Activated T-cell treated with anti-CD3 and anti-CD28 coated beads, Interleukin-2, amount 50 U/mL, for 48 hours (primary cell): ENCODE data around the gene CBX3.
"Not testable (repeated sequence)": the region's sequence is repeated elsewhere in the genome, so short reads cannot be mapped to it uniquely, and the experiment has no call there.

Source experiments
- DNase-seq, 2 experiments: peaks; one replicate each; pipeline ENCODE4 v3.0.0-alpha.2; 2020

The CBX3 gene

DNA sequence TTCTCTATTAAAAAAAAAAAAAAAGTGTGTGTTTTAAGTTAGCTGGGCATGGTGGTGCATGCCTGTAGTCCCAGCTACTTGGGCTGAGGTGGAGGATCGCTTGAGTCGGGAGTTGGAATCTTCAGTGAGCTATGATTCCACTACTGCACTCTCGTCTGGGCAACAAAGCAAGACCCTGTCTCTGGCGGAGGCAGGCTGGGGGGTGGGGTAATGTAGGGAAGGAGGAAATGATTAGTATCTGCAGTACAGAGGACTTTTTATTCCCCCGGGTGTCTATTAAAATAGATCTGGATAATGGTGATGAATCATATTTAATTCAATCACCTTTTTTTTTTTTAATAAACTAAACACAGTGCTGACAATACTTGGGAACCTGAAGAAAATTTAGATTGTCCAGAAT is 6.5 kb downstream of the CBX3 start:
- DNase-seq: no peak

DNA sequence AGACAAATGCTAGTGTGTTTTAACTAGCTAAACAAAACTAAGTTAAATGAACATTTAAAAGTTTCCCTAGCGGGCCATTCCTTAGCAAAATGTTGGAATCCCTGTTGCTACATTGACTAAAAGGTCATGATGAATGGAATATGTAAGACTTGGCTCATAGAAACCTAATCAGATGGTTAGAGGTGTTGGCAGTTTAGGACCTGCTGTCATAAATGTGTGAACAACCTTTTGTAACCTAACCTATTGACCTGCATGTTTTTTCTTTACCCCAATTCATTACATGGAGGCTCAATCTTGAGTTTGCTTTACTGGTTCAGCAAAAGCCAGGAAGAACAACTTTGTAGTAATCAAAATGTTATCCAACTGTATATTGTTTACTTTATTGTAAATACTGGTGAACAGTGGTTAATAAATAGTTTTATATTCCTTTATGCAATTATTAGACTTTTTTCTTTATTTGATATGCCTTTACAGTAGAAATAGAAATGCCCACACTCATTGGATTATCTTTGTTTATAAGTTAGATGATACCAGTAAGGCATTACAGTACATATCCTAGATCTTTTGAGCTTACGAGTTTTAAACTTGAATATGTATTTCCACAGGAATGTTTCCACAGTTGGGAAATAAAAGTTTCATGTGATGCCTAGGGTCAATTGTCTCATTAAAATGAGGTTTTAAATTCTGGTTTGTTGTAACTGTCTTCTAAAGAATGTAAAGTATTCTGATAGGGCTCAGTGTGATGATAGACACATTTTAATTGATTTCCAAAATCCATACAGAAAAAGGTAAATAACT is 11.6 kb downstream of the CBX3 start:
- DNase-seq: no peak

DNA sequence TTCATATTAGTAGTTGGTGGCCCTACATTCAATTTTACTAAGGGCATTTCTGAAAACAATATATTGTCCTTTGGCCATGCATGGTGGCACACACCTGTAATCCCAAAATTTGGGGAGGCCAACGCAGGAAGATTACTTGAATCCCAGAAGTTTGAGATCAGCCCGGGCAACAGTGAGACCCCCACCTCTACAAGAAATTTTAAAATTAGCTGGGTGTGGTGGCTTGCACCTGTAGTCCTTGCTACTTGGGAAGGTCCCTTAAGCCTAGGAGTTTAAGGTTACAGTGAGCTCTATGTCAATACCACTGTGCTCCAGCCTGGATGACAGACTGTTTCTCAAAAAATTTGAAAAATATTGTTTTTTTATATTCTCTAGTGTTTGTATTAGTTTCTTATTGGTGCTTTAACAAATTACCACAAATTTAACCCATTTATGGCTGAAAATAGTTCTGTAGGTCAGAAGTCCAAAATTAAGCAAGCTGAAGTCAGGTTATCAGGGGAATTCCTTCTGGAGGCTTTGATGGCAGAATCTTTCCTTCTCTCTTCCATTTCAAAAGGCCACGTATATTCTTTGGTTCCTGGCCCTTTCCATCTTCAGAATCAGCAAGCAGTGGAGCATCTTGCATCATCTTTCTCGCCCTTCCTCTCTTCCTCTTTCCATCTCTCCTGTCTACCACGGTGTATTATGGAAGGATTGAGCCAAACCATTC is 12.4 kb downstream of the CBX3 start:
- DNase-seq: no peak

DNA sequence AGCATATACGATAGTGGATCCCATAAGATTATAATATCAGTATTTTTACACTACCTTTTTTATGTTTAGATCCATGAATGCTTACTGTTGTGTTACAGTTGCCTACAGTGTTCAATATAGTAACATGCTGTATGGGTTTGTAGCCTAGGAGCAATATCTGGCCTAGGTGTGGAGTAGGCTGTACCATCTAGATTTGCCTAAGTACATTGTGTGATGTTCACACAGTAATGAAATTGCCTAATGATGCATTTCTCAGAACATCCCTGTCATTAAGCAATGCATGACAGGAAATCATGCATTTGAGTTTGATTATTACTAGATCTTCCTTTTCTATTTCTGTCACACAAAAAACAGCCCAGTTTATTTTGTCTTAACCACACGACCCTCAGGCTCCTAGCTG is 14.5 kb downstream of the CBX3 start:
- no peak for DNase-seq

DNA sequence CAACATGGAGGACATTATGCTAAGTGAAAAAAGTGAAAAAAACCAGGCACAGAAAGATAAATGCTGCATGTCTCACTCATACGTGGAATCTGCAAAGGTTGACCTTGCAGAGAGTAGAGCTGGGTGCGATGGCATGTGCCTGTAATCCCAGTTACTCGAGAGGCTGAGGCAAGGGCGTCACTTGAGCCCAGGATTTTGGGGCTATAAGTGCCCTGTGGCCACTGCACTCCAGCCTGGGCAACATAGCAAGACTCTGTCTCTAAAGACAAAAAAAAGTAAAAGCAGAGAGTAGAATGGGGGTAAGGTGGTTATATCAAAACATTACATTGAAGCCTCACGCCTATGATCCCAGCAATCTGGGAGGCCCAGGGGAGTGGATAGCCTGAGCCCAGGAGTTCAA is 22.8 kb downstream of the CBX3 start:
- DNase-seq: no peak

DNA sequence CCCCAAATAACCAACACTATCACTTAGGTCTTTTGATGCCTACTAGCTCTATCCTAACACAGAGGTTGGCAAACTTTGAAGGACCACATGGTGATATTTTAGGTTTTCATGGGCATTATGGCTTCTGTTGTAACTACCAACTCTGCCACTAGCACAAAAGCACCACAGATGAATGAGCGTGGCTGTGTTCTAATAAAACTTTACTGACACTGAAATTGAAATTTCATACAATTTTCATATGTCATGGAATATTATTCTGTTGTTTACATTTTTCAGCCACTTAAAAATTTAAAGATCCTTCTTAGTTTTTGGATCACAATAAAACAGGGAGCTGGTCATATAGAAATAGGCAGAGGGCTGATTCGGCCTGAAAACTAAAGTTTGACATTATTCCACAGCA is 26.4 kb downstream of the CBX3 start:
- DNase-seq: no peak

DNA sequence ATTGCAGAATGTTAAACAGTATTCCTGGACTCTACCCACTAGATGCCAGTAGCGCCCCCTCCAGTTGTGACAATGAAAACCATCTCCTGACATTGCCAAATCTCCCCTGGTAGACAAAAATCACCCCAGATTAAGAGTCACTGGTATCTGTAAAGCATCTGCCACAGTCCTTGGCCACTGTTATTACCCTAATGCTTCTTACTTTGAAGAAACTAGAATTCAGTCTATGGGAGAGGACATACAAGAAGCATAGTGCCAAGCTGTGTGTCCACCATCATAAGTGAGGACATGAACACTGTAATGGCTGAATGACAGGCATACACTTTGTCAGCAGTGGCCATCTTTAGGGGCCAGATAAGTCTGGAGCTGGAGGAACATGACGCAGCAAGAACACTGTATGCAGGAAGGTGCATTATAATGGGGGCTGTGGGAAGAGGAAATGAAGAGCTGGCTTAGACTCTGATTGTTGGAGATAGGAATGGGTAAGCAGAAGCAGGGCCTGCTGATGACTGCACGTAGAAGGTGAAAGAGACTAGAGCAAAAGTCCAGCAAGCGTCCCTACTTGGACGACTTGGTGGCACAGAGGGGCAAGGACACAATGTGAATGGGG is 32.5 kb downstream of the CBX3 start:
- no peak for DNase-seq

DNA sequence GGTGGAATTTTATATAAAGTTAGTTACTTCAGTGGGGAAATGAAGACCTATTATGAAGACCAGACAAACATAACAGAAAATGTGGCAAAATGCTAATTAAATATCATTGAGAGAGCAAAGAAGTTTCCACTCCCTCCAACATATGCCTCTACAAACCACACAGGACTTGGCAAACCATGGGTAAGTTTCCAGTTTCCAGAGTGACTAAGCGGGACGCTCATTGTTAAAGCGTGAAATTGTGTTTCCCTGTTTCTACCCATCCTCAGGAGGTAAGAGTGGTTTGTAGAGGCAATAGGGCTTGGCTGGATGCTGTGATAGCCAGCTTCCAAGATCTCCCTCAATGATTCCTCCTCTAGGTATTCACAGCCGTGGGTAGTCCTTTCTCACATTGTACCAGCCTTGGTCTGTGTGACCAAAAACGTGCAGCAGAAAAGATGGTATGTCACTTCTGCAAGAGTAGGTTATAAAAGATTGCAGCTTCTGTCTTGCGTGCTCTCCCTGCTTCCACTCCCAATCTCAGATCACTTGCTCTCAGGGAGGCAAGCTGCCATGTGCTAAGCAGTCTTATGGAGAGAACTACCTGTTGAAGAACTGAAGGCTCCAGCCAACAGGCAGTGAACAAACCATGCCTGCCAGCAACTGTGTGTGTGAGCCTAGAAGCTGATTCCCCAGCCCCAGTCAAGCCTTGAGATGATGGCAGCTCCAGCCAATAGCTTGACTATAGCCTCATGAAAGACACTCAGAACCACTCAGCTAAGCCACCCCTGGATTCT is 35.7 kb downstream of the CBX3 start:
- DNase-seq: no peak

DNA sequence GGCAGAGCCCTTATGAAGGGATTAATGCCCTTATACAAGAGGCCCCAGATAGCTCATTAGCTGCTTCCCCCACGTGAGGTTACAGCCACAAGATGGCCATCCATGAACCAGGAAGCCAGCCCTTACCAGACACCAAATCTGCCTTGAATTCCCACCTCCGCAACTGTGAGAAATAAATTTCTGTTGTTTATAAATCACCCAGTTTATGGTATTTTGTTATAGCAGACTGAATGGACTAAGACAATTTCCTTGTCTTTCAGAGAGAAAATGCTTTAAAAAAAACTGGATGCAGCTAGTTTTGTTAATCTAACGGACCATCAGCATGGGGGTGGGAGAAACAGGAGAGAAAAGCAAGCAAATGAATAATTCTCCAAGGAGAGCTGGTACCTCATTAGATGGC is 36.5 kb downstream of the CBX3 start:
- no peak for DNase-seq

DNA sequence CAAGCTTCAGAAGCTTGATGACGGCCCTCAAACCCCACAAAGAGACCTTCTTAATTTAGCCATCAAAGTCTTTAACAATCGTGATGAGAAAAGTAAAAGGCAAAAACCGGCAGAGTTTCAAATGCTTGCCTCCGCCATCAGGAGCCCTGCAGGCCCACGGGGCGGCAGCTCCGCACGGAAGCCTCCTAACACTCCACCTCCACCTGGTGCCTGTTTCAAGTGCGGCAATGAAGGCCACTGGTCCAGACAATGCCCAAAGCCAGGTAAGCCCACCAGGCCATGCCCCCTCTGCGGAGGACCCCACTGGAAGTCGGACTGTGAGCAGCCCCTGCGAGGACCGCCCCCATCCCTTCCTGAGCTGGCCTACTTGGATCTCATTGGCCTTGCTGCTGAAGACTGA is 43.6 kb downstream of the CBX3 start:
- no peak for DNase-seq

DNA sequence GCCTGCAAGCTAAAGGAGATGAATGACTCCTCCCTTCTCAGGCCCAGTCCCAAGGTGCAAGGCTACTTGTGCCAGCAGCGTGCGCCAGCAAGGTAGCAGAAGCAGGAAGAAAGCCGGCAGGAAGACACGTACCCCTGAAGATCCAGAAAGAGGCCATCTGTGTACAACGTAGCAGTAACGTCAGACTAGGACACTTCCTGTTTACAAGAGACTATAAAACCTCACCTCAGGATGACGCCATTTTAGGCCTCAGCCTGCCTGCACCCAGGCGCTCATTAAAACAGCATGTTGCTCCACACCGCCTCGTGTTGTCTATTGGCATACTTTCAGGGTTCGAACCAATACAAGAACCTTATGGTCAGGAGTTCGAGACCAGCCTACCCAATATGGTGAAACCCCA is 48.7 kb downstream of the CBX3 start:
- no peak for DNase-seq

DNA sequence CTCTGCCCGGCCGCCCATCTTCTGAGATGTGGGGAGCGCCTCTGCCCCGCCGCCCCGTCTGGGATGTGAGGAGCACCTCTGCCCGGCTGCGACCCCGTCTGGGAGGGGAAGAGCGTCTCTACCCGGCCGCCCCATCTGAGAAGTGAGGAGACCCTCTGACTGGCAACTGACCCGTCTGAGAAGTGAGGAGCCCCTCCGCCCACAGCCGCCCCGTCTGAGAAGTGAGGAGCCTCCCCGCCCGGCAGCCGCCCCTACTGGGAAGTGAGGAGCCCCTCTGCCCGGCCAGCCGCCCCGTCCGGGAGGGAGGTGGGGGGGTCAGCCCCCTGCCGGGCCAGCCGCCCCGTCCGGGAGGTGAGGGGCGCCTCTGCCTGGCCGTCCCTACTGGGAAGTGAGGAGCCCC is 60.3 kb downstream of the CBX3 start:
- not testable (repeated sequence) for DNase-seq
